GM23248 (cell line): ENCODE measurements around the gene PNPLA7. TPM values are rescaled to one million over a fixed set of nuclear protein-coding genes. Genes with fewer than 3 reads are reported as not detected.

Source experiments
- DNase-seq: peaks from one replicate; pipeline ENCODE4 v3.0.0-alpha.2; 2015
- H2AFZ ChIP-seq: fragments of 200-600 bp; sonication (generic); 2 replicates; pipeline ENCODE4 v1.6.1; 2016; ENCODE audit warnings: antibody characterized with exemption
- H3F3A ChIP-seq: fragments of 200-600 bp; sonication (generic); 2 replicates; pipeline ENCODE4 v1.6.1; 2016; ENCODE audit warnings: mild to moderate bottlenecking, antibody characterized with exemption, mixed run types; ENCODE audit not compliant: insufficient read depth
- H3K27ac ChIP-seq: fragments of 200-600 bp; sonication (generic); 2 replicates; pipeline ENCODE4 v1.5.1; 2016; ENCODE audit warnings: mild to moderate bottlenecking
- H3K27me3 ChIP-seq: fragments of 200-600 bp; sonication (generic); replicated peaks from 2 replicates; pipeline ENCODE4 v1.6.1; 2016; ENCODE audit warnings: mild to moderate bottlenecking; ENCODE audit not compliant: insufficient read depth
- H3K36me3 ChIP-seq: fragments of 200-600 bp; sonication (generic); 2 replicates; pipeline ENCODE4 v1.6.1; 2016; ENCODE audit warnings: low read depth, mild to moderate bottlenecking
- H3K4me1 ChIP-seq: fragments of 200-600 bp; sonication (generic); 2 replicates; pipeline ENCODE4 v1.6.1; 2016; ENCODE audit warnings: mild to moderate bottlenecking; ENCODE audit not compliant: insufficient read depth
- H3K4me2 ChIP-seq: fragments of 200-600 bp; sonication (generic); one replicate; pipeline ENCODE4 v1.6.1; 2016; ENCODE audit warnings: mild to moderate bottlenecking; ENCODE audit not compliant: unreplicated experiment
- H3K4me3 ChIP-seq: fragments of 200-600 bp; sonication (generic); 2 replicates; pipeline ENCODE4 v1.5.1; 2016; ENCODE audit warnings: mild to moderate bottlenecking
- H3K79me2 ChIP-seq: fragments of 200-600 bp; sonication (generic); 2 replicates; pipeline ENCODE4 v1.6.1; 2016; ENCODE audit warnings: mild to moderate bottlenecking; ENCODE audit not compliant: insufficient read depth
- H3K9ac ChIP-seq: fragments of 200-600 bp; sonication (generic); 2 replicates; pipeline ENCODE4 v1.6.1; 2016; ENCODE audit warnings: mild to moderate bottlenecking
- H3K9me2 ChIP-seq: fragments of 200-600 bp; sonication (generic); 2 replicates; pipeline ENCODE4 v1.6.1; 2016; ENCODE audit warnings: mixed run types, mild to moderate bottlenecking, moderate library complexity; ENCODE audit not compliant: insufficient read depth
- H3K9me3 ChIP-seq: fragments of 200-600 bp; sonication (generic); one replicate; pipeline ENCODE4 v1.6.1; 2017; ENCODE audit warnings: low read depth
- H4K20me1 ChIP-seq: fragments of 200-600 bp; sonication (generic); 2 replicates; pipeline ENCODE4 v1.6.0; 2016; ENCODE audit not compliant: insufficient read depth
- EZH2 ChIP-seq: fragments of 200-600 bp; sonication (generic); IDR thresholded peaks from 2 replicates; pipeline ENCODE4 v1.6.1; 2018; ENCODE audit warnings: antibody characterized with exemption, mild to moderate bottlenecking; ENCODE audit not compliant: insufficient read depth, poor library complexity, severe bottlenecking
- EZH2phosphoT487 ChIP-seq: fragments of 200-600 bp; sonication (generic); IDR thresholded peaks from 2 replicates; pipeline ENCODE4 v1.6.1; 2018; ENCODE audit warnings: antibody characterized with exemption, moderate library complexity, mild to moderate bottlenecking, low read depth; ENCODE audit not compliant: insufficient read depth
- WGBS, 2 experiments: methylation state at CpG; one replicate each; pipeline ENCODE4 v1.1.6; 2015 to 2017; ENCODE audit warnings: low lambda C conversion rate in 2 of 2, low coverage in 1 of 2; ENCODE audit errors: missing lambda C conversion rate in 2 of 2; 5-methylcytosine and 5-hydroxymethylcytosine counted together
- in situ Hi-C: fragments of 300-500 bp; cut with MboI; formaldehyde crosslinking; loops from 2 replicates; pipeline ENCODE4 v1.15.0; 2020
- polyA plus RNA-seq: library from polyadenylated mRNA; unstranded; fragments of >200 nt; fragmentation: Nextera tagmentation; extraction: Ambion mirVana; gene quantifications from 2 replicates; pipeline ENCODE4 v1.2.1, GENCODE V29; 2016
- total RNA-seq: library from RNA; depleted of rRNA; stranded (reverse); fragments of >200 nt; shearing (Covaris generic); gene quantifications from 2 replicates; pipeline ENCODE4 v1.2.3, GENCODE V29; 2014

Gene PNPLA7
- total and polyA plus RNA-seq, 2 experiments from 2014 or later, result 0.54 to 0.59 TPM

DNA sequence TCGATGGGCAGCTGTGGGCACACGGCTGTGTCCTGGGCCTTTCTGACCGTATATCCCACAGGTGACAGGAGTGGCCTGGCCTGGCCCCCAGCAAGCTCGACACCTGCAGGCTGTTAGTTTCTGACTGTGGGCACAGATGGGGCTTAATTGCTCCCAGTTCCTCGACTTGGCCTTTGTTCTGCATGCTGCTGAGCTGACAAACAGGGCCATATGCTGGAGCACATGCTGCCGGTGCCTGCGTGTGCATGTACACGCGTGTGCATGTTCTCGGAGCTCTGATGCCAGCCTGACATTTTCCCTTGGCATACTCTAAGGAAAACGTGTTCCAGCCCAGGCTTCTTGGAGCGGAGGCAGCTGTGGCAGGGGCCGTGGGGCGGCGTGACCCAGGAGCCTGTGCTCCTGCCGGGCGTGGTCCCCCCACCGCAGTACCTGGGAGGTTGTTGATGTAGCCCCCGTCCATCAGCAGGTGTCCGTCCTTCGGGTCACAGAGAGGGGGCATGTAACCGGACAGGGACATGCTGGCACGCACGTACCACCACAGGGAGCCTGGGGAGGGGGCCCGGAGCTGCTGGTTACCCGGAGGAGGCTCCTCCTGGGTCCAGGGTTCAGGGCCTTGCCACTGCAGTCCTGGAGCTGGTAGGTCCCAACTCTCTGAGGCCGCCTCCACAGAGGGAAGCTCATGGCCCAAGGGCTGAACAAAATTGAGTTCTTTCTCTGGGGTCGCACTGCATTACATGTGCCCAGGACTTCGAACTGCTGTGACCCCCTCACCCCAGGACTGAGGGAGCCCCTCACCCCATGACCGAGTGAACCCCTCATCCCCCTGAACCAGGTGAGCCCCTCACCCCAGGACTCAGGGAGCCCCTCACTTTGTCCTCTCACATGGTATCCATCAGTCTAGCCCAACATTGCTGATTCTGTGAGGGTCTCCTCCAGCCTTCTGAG is 86.9 kb downstream of the PNPLA7 start:
- no peaks in the 10 kb centered on the region for H3K9me2 ChIP-seq
- H2AFZ ChIP-seq, result no peak overlapping the region
- H3K36me3 ChIP-seq, result no peaks in the 10 kb centered on the region
- no peaks in the 10 kb centered on the region for H3K9me3 ChIP-seq
- H3K9ac ChIP-seq, result no peak overlapping the region
- 83 to 87% methylated on average over 28 to 30 of the region's 30 CpGs for WGBS, 2 experiments
- H3K4me2 ChIP-seq, result no peak overlapping the region
- H3K27me3 ChIP-seq, result no peaks in the 10 kb centered on the region
- DNase-seq, result no peak
- no peak for TF ChIP-seq EZH2
- TF ChIP-seq EZH2phosphoT487, result no peak
- H3K4me1 ChIP-seq, result no peaks in the 10 kb centered on the region
- in situ Hi-C loops, result no loop called here
- H3K4me3 ChIP-seq, result no peak overlapping the region
- no peak overlapping the region for H3K27ac ChIP-seq
- H4K20me1 ChIP-seq, result no peaks in the 10 kb centered on the region
- H3F3A ChIP-seq, result no peaks in the 10 kb centered on the region
- H3K79me2 ChIP-seq, result no peaks in the 10 kb centered on the region

DNA sequence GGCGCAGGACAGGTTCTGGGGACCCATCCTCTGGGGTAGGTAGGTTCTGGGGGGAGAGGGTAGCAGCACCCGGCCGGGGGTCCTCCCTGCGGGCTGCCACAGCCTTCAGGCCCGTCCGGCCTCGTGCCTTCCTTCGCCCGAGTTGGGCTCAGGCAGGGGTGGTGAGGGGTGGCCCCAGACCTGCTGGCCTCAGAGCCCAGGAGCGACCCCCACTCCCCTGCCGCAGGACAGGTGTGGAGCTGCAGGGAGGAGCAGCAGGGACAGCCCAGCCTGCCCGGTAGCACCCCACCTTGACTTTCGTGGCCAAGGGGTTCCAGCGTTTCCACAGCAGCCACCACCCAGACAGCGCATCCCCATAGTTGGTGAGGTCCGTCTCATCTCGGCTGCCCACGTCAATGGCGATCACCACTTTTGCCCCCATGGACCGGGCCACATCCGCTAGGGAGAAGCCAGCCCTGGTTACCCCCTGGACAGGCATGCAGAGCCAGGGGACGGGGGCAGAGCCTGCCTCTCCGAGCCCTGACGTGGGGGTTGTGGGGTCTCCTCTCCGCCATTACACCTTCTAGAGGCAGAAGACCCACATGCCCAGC is 87.7 kb downstream of the PNPLA7 start:
- in situ Hi-C loops, result no loop called here
- Histone ChIP-seq H3K79me2 (no peaks in the 10 kb centered on the region), H4K20me1 (no peaks in the 10 kb centered on the region), H3K4me1 (no peaks in the 10 kb centered on the region), H3K9ac (no peak overlapping the region), H3K27me3 (no peaks in the 10 kb centered on the region), H2AFZ (no peak overlapping the region), H3K36me3 (no peaks in the 10 kb centered on the region), H3F3A (no peaks in the 10 kb centered on the region), H3K9me2 (no peaks in the 10 kb centered on the region), H3K9me3 (no peaks in the 10 kb centered on the region), H3K27ac (no peak overlapping the region), H3K4me3 (no peak overlapping the region), H3K4me2 (no peak overlapping the region)
- TF ChIP-seq EZH2phosphoT487 (no peak), EZH2 (no peak)
- 95% methylated on average over 23 of the region's 25 CpGs for WGBS, 2 experiments
- no peak for DNase-seq

DNA sequence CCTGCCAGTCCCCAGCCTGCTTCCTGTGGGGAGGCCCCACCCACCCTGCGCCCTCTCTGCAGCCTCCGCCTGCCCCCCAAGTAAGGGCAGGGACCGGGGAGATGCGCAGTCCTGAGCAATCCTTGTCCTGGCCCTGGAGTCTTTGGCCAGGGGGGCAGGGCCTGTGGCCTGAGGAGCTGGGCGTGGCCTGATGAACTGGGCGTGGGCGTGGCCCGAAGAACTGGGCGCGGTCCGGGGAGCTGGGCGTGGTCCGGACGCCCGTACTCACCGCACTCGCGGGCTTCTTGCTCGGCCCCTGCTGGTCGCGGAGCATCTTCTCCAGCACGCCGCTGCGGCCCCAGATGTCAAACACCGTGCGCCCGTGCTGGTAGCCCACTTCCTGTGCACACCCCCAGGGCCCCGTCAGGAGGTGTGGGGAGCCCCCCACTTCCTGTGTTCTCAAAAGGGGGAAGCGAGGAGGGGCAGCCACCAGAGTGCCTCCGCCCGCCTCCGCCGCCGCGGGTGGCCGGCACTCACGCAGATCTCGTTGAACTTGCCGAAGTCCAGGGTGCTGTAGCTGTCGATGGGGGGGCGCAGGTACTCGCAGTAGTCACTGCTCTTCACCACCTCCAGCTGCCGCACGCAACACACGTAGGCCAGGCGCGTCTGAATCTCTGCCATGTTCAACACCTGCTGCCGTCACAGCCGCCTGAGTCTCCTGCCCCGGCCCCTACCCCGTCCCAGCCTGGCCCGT is 88.4 kb downstream of the PNPLA7 start:
- Histone ChIP-seq H3K9me2 (no peaks in the 10 kb centered on the region), H3F3A (no peaks in the 10 kb centered on the region), H3K4me2 (no peak overlapping the region), H3K9me3 (no peaks in the 10 kb centered on the region), H4K20me1 (no peaks in the 10 kb centered on the region), H3K79me2 (no peaks in the 10 kb centered on the region), H3K27me3 (no peaks in the 10 kb centered on the region), H3K4me1 (no peaks in the 10 kb centered on the region), H3K27ac (no peak overlapping the region), H3K9ac (no peak overlapping the region), H3K36me3 (no peaks in the 10 kb centered on the region), H2AFZ (no peak overlapping the region), H3K4me3 (no peak overlapping the region)
- in situ Hi-C loops, result no loop called here
- no peak for TF ChIP-seq EZH2phosphoT487
- no peak for TF ChIP-seq EZH2
- no peak for DNase-seq
- 90 to 97% methylated on average over 35 to 52 of the region's 52 CpGs for WGBS, 2 experiments

DNA sequence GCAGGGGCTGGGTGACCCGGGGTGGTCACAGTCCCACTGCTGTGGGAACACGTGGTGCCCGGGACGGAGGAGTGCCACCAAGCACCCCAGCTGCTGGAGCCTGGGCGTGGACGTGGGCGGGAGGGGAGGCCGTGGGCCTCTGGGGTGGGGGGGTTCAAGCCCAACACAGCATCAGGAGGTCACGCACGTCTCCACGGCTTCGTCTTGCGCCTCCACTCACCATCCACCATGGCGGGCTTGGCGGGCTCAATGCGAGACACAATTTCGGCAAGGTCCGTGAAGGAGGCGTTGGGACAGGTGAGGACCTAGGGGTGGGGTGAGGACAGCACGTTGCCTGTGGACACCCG is 88.9 kb downstream of the PNPLA7 start:
- H4K20me1 ChIP-seq, result no peaks in the 10 kb centered on the region

More for the DNA sequence above, 88.9 kb downstream of the PNPLA7 start:
- no peak for DNase-seq
- Histone ChIP-seq H3K9me3 (no peaks in the 10 kb centered on the region), H3K9me2 (no peaks in the 10 kb centered on the region), H3K4me2 (no peak overlapping the region), H3K4me3 (no peak overlapping the region), H3K4me1 (no peaks in the 10 kb centered on the region), H3K27me3 (no peaks in the 10 kb centered on the region), H3K79me2 (no peaks in the 10 kb centered on the region), H3K36me3 (no peaks in the 10 kb centered on the region), H3K9ac (no peak overlapping the region), H2AFZ (no peak overlapping the region), H3K27ac (no peak overlapping the region), H3F3A (no peaks in the 10 kb centered on the region)
- in situ Hi-C loops, result no loop called here
- WGBS, 2 experiments, result 86 to 91% methylated on average over 15 to 21 of the region's 21 CpGs
- TF ChIP-seq EZH2phosphoT487 (no peak), EZH2 (no peak)
